Progenitor cell of endocrine pancreas (in vitro differentiated cells): ENCODE measurements around the gene APOM. TPM values are rescaled to one million over a fixed set of nuclear protein-coding genes. Genes with fewer than 3 reads are reported as not detected.

Experiments
- DNase-seq: peaks from one replicate; pipeline ENCODE4 v3.0.0; 2021; ENCODE audit warnings: low spot score; ENCODE audit not compliant: unreplicated experiment
- H3K27ac Mint-ChIP-seq: 2 replicates; pipeline ENCODE4 v1.8.0; 2021; ENCODE audit warnings: mild to moderate bottlenecking, moderate library complexity, mixed read lengths
- H3K27me3 Mint-ChIP-seq: 2 replicates; pipeline ENCODE4 v1.8.0; 2021; ENCODE audit warnings: mixed read lengths
- H3K36me3 Mint-ChIP-seq: 2 replicates; pipeline ENCODE4 v1.8.0; 2022; ENCODE audit warnings: mixed read lengths; ENCODE audit not compliant: insufficient read depth
- H3K4me1 Mint-ChIP-seq: 2 replicates; pipeline ENCODE4 v1.8.0; 2021; ENCODE audit warnings: low read depth, mixed read lengths
- H3K4me3 Mint-ChIP-seq: 2 replicates; pipeline ENCODE4 v1.8.0; 2021; ENCODE audit warnings: low read depth, mild to moderate bottlenecking, moderate library complexity, mixed read lengths
- H3K9me3 Mint-ChIP-seq: 2 replicates; pipeline ENCODE4 v1.8.0; 2021; ENCODE audit warnings: low read depth, mixed read lengths
- CTCF ChIP-seq: fragments of 200-600 bp; sonication (generic); IDR thresholded peaks from one replicate; pipeline ENCODE4 v1.5.0; 2021; ENCODE audit warnings: antibody characterized with exemption, mild to moderate bottlenecking; ENCODE audit not compliant: unreplicated experiment
- total RNA-seq: library from RNA; stranded (reverse); gene quantifications from 2 replicates; pipeline ENCODE4 v1.2.1, GENCODE V29; 2021

Gene APOM
- total RNA-seq, 1 donor from 2014 or later: 7.1 TPM

- H3K27me3 Mint-ChIP-seq: no peaks in the 10 kb centered on the region
- H3K36me3 Mint-ChIP-seq: peaks cover 17% of the 10 kb centered on the region
- peaks cover 11% of the 10 kb centered on the region for H3K4me1 Mint-ChIP-seq
- no peaks in the 10 kb centered on the region for H3K9me3 Mint-ChIP-seq
- H3K4me3 Mint-ChIP-seq: no peak within 1 kb of the TSS
- TF ChIP-seq CTCF: no peak
- no peak within 1 kb of the TSS for H3K27ac Mint-ChIP-seq
- DNase-seq: no peak
These were observed 14.0 kb downstream of the APOM start, which contains the start of gene LY6G5B for GRCh38 chr6:31669676-31670075. TSS of gene LY6G5B (plus strand) at chr6:31669976. CDS start at chr6:31670951, 975 bp downstream.

- TF ChIP-seq CTCF: no peak
- H3K4me1 Mint-ChIP-seq: peaks cover 5% of the 10 kb centered on the region
- no peaks in the 10 kb centered on the region for H3K27me3 Mint-ChIP-seq
- DNase-seq: no peak
- H3K36me3 Mint-ChIP-seq: peaks cover 6% of the 10 kb centered on the region
- no peak overlapping the region for H3K4me3 Mint-ChIP-seq
- no peaks in the 10 kb centered on the region for H3K9me3 Mint-ChIP-seq
- no peak overlapping the region for H3K27ac Mint-ChIP-seq
These were observed 20.7 kb downstream of the APOM start for GRCh38 chr6:31676322-31676903.

- Mint-ChIP-seq H3K36me3 (peaks cover 6% of the 10 kb centered on the region), H3K27me3 (no peaks in the 10 kb centered on the region), H3K4me3 (no peak overlapping the region), H3K27ac (no peak overlapping the region), H3K4me1 (peaks cover 8% of the 10 kb centered on the region), H3K9me3 (no peaks in the 10 kb centered on the region)
- no peak for TF ChIP-seq CTCF
- no peak for DNase-seq
These were observed 21.2 kb downstream of the APOM start for GRCh38 chr6:31676904-31677303.

GRCh38 chr6:31677955-31678354, 22.3 kb downstream of the APOM start:
- Mint-ChIP-seq H3K36me3 (peaks cover 2% of the 10 kb centered on the region), H3K9me3 (no peaks in the 10 kb centered on the region), H3K4me3 (no peak overlapping the region), H3K27me3 (no peaks in the 10 kb centered on the region), H3K4me1 (peaks cover 9% of the 10 kb centered on the region), H3K27ac (no peak overlapping the region)
- no peak for TF ChIP-seq CTCF
- no peak for DNase-seq

- H3K27ac Mint-ChIP-seq: peak within 1 kb of the TSS; percentile 85
- H3K4me3 Mint-ChIP-seq: peak within 1 kb of the TSS; percentile 83
- H3K4me1 Mint-ChIP-seq: peaks cover 15% of the 10 kb centered on the region
- peak; percentile 51 for DNase-seq
- H3K27me3 Mint-ChIP-seq: no peaks in the 10 kb centered on the region
- TF ChIP-seq CTCF: peak; percentile 72
- no peaks in the 10 kb centered on the region for H3K9me3 Mint-ChIP-seq
- H3K36me3 Mint-ChIP-seq: peaks cover 2% of the 10 kb centered on the region
These were observed 24.8 kb downstream of the APOM start, which contains the start of gene LY6G5C for GRCh38 chr6:31680226-31681134. TSS of gene LY6G5C (minus strand) at chr6:31681067. CDS start at chr6:31680373, 694 bp downstream.
